Keratinocyte (primary cell): ENCODE data around the gene NPTXR. TPM values are rescaled to one million over a fixed set of nuclear protein-coding genes. Genes with fewer than 3 reads are reported as not detected.

ENCODE experiments used
- DNase-seq: peaks from one replicate; pipeline ENCODE4 v3.0.0-alpha.2; 2011; ENCODE audit warnings: low read depth, missing footprints, low spot score
- FAIRE-seq: peaks from 2 replicates; lab custom pipeline; 2011; peaks lifted over from hg19 to GRCh38; lab: Jason Lieb, UNC
- H2AFZ ChIP-seq: 2 replicates; pipeline ENCODE4 v1.6.0; 2012; ENCODE audit warnings: low read length, control low read depth, inconsistent platforms; ENCODE audit not compliant: control insufficient read depth
- H3K27ac ChIP-seq: 2 replicates; pipeline ENCODE4 v1.5.1; 2011; ENCODE audit warnings: low read length; ENCODE audit not compliant: control insufficient read depth, insufficient read depth
- H3K27me3 ChIP-seq: 3 replicates; pipeline ENCODE4 v1.6.0; 2011; ENCODE audit warnings: low read length; ENCODE audit not compliant: control insufficient read depth, insufficient read depth; ENCODE audit errors: extremely low read depth
- H3K36me3 ChIP-seq, 2 experiments: 2 replicates in 1 of 2; 3 replicates in 1 of 2; pipeline ENCODE4 v1.5.1; 2011; ENCODE audit warnings: low read length in 2 of 2, mild to moderate bottlenecking in 1 of 2; ENCODE audit not compliant: control insufficient read depth in 2 of 2, insufficient read depth in 2 of 2; ENCODE audit errors: extremely low read depth in 1 of 2
- H3K4me1 ChIP-seq: 3 replicates; pipeline ENCODE4 v1.5.1; 2011; ENCODE audit warnings: low read length; ENCODE audit not compliant: control insufficient read depth, insufficient read depth; ENCODE audit errors: extremely low read depth
- H3K4me2 ChIP-seq: 3 replicates; pipeline ENCODE4 v1.6.0; 2011; ENCODE audit warnings: low read depth, low read length; ENCODE audit not compliant: control insufficient read depth, insufficient read depth; ENCODE audit errors: extremely low read depth
- H3K4me3 ChIP-seq, 3 experiments: fragments of 200-600 bp in 1 of 3; sonication (generic) in 1 of 3; 2 replicates in 2 of 3; 3 replicates in 1 of 3; pipeline ENCODE4 v1.5.1; 2011 to 2016; ENCODE audit warnings: low read length in 3 of 3, mild to moderate bottlenecking in 3 of 3, control low read depth in 2 of 3, inconsistent platforms in 1 of 3, low read depth in 1 of 3, mixed read lengths in 1 of 3, mixed run types in 1 of 3, moderate library complexity in 1 of 3; ENCODE audit not compliant: control insufficient read depth in 2 of 3, insufficient read depth in 2 of 3; ENCODE audit errors: extremely low read depth in 1 of 3
- H3K79me2 ChIP-seq: 2 replicates; pipeline ENCODE4 v1.6.0; 2012; ENCODE audit warnings: low read length; ENCODE audit not compliant: control insufficient read depth, insufficient read depth
- H3K9ac ChIP-seq: 3 replicates; pipeline ENCODE4 v1.6.0; 2011; ENCODE audit warnings: low read length; ENCODE audit not compliant: control insufficient read depth, insufficient read depth; ENCODE audit errors: extremely low read depth
- H3K9me1 ChIP-seq: 3 replicates; pipeline ENCODE4 v1.6.0; 2011; ENCODE audit warnings: low read length; ENCODE audit not compliant: control insufficient read depth, insufficient read depth; ENCODE audit errors: extremely low read depth
- H3K9me3 ChIP-seq: 2 replicates; pipeline ENCODE4 v1.5.1; 2012; ENCODE audit warnings: low read depth, low read length; ENCODE audit not compliant: control insufficient read depth
- H4K20me1 ChIP-seq: 3 replicates; pipeline ENCODE4 v1.6.0; 2011; ENCODE audit warnings: low read length; ENCODE audit not compliant: control insufficient read depth, insufficient read depth; ENCODE audit errors: extremely low read depth
- CTCF ChIP-seq, 3 experiments: IDR thresholded peaks in 1 of 3; conservative IDR thresholded peaks in 1 of 3; optimal IDR thresholded peaks in 1 of 3; 2 replicates in 2 of 3; 3 replicates in 1 of 3; pipeline versions ENCODE3 to v1.5.1; 2011; ENCODE audit warnings: low read length in 3 of 3, mild to moderate bottlenecking in 3 of 3, moderate library complexity in 2 of 3, control low read depth in 1 of 3, inconsistent platforms in 1 of 3; ENCODE audit not compliant: insufficient read depth in 2 of 3; ENCODE audit errors: extremely low read depth in 1 of 3
- EZH2 ChIP-seq: IDR thresholded peaks from one replicate; pipeline ENCODE4 v1.6.1; 2012; ENCODE audit warnings: inconsistent platforms, mild to moderate bottlenecking, low read length, moderate library complexity
- dilution Hi-C: fragments of 300-500 bp; cut with MboI; formaldehyde crosslinking; loops from one replicate; pipeline ENCODE4 v1.7.0; 2020; ENCODE audit warnings: low sequenced_read_pairs; ENCODE audit not compliant: extremely low pct_ligation_motif_present
- polyA plus RNA-seq, 5 experiments: library from polyadenylated mRNA; depleted of rRNA in 3 of 5; stranded (reverse) in 3 of 5; stranded (forward) in 1 of 5; unstranded in 1 of 5; fragments of >200 nt; gene quantifications; 1 replicate in 1 of 5; 2 replicates in 3 of 5; 3 replicates in 1 of 5; pipeline versions ENCODE4 v1.2.1 to v1.2.3, GENCODE V29; 2011 to 2012; ENCODE audit warnings: missing spikeins in 2 of 5, low read depth in 1 of 5, low replicate concordance in 1 of 5

The NPTXR gene
- polyA plus RNA-seq, 1 donor (not counting 4 experiments of a cell fraction or from before 2014, with no cell fraction given) = 0.03 TPM

GRCh38 chr22:38788021-38788816, 55.6 kb downstream of the NPTXR start:
- no peak for FAIRE-seq
- Histone ChIP-seq H3K27ac (no peak overlapping the region), H3K79me2 (no peaks in the 10 kb centered on the region), H3K9me3 (no peaks in the 10 kb centered on the region), H3K27me3 (no peaks in the 10 kb centered on the region), H3K4me2 (no peak overlapping the region), H3K4me3 (no peak overlapping the region), H3K4me1 (peaks cover 7% of the 10 kb centered on the region), H3K36me3 (peaks cover 0 to 4% of the 10 kb centered on the region in 2 experiments), H3K9me1 (no peaks in the 10 kb centered on the region), H4K20me1 (no peaks in the 10 kb centered on the region), H3K9ac (no peak overlapping the region), H2AFZ (no peak overlapping the region)
- dilution Hi-C loops = no loop called here
- no peak for TF ChIP-seq CTCF (optimal IDR thresholded peaks at IDR 0.05 in 1 of 3, IDR thresholded peaks at IDR 0.05 in 1 of 3, conservative IDR thresholded peaks at IDR 0.05 in 1 of 3; ENCODE audit: extremely low read depth in 1 of 3, insufficient read depth in 2 of 3, low read length in 3 of 3)
- no peak for TF ChIP-seq EZH2
- no peak for DNase-seq

- Histone ChIP-seq H2AFZ (no peak overlapping the region), H4K20me1 (no peaks in the 10 kb centered on the region), H3K9me1 (no peaks in the 10 kb centered on the region), H3K4me3 (no peak overlapping the region), H3K36me3 (peaks cover 0 to 4% of the 10 kb centered on the region in 2 experiments), H3K9me3 (no peaks in the 10 kb centered on the region), H3K79me2 (no peaks in the 10 kb centered on the region), H3K4me1 (peaks cover 4% of the 10 kb centered on the region), H3K27me3 (no peaks in the 10 kb centered on the region), H3K4me2 (no peak overlapping the region), H3K27ac (no peak overlapping the region), H3K9ac (no peak overlapping the region)
- dilution Hi-C loops = no loop called here
- FAIRE-seq = no peak
- no peak for DNase-seq
- no peak for TF ChIP-seq EZH2
- TF ChIP-seq CTCF (optimal IDR thresholded peaks at IDR 0.05 in 1 of 3, IDR thresholded peaks at IDR 0.05 in 1 of 3, conservative IDR thresholded peaks at IDR 0.05 in 1 of 3; ENCODE audit: extremely low read depth in 1 of 3, insufficient read depth in 2 of 3, low read length in 3 of 3) = no peak
Observed at GRCh38 chr22:38786631-38787030, 57.2 kb downstream of the NPTXR start.
